PC-9 (cell line): ENCODE measurements around the gene TRAPPC12.
A peak's percentile ranks its signal among the peaks of the same experiment; 100 is the strongest.

Experiments
- EZH2 ChIP-seq: fragments of 200-600 bp; sonication (generic); IDR thresholded peaks from 2 replicates; pipeline ENCODE4 v1.8.0; 2017; ENCODE audit warnings: antibody characterized with exemption, low read depth
- TF ChIP-seq, protein P1 (sequence below): fragments of 200-600 bp; sonication (generic); conservative IDR thresholded peaks from 2 replicates; pipeline ENCODE4 v1.6.1; 2017; ENCODE audit warnings: mixed run types, antibody characterized with exemption, mild to moderate bottlenecking, moderate library complexity

DNA sequence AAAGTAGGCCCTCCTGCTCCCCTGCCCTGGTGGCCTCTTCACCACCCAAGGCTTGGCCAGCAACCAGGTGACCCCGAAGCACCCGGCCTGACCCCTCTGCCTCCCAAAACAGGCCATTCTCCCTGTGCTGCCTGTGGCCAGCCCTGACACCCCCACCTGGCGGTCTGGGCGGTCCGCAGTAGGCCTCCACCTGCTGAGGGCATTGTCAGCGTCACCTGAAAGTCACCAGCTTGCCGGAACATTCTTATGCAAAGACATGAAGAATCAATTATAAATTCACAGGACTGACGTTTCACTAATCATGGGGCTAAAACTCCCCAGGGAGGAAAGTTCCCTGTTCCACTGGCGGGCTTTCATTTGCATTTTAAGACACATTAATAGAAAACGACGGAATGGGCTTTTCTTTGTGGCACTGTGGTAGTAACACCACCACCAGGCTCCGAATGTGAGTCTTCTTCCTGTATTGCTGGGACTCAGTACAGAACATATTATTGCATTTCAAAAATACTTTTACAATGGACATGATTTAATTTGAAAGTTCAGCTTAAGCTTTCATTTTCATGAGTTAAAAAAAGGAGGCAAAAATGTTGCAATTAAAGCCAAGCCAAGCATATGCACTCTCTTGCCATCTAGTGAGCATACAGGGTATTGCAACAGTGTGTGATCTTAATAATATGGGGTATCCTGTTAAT, 82.5 kb downstream of the TRAPPC12 start:
- TF ChIP-seq, protein P1, sequence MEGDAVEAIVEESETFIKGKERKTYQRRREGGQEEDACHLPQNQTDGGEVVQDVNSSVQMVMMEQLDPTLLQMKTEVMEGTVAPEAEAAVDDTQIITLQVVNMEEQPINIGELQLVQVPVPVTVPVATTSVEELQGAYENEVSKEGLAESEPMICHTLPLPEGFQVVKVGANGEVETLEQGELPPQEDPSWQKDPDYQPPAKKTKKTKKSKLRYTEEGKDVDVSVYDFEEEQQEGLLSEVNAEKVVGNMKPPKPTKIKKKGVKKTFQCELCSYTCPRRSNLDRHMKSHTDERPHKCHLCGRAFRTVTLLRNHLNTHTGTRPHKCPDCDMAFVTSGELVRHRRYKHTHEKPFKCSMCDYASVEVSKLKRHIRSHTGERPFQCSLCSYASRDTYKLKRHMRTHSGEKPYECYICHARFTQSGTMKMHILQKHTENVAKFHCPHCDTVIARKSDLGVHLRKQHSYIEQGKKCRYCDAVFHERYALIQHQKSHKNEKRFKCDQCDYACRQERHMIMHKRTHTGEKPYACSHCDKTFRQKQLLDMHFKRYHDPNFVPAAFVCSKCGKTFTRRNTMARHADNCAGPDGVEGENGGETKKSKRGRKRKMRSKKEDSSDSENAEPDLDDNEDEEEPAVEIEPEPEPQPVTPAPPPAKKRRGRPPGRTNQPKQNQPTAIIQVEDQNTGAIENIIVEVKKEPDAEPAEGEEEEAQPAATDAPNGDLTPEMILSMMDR, result peak; percentile 95
- TF ChIP-seq EZH2, result no peak
